Measurements from ENCODE around the gene GHRL.

Gene GHRL

GRCh38 chr3:10242182-10243065 lies 50.3 kb downstream of the GHRL start:
- DNase-seq (ENCODE audit: low read depth) = no peak

GRCh38 chr3:10240799-10241198 lies 51.9 kb downstream of the GHRL start:
- no peak for DNase-seq (ENCODE audit: low read depth)

GRCh38 chr3:10238345-10239183 lies 54.2 kb downstream of the GHRL start:
- DNase-seq (ENCODE audit: low read depth) = no peak
